HG02623 (cell line): ENCODE data around the gene EIF3D.

ENCODE experiments used
- ATAC-seq: cut with Tn5 transposase; IDR thresholded peaks from one replicate; pipeline ENCODE4 v1.9.1; 2021; ENCODE audit warnings: moderate library complexity; ENCODE audit not compliant: unreplicated experiment

Gene EIF3D

DNA sequence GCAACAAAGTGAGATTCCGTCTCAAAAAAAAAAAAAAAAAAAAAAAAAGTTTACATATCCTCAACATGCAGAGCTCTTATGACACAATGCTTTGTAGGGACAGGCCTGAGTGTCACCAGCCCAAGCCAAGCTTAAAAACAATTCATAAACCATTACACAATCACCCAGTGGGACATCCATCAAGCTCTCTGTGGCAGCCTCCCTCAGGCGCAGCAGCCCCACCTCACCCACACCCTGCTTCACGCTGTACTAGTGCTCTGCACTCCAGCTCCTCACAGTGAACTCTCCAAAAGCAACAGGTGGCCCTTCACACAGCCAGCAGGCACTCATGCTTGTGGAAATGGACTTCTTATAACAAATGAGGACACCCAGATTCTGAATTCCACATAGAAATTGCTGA, 18.6 kb downstream of the EIF3D start:
- no peak for ATAC-seq

DNA sequence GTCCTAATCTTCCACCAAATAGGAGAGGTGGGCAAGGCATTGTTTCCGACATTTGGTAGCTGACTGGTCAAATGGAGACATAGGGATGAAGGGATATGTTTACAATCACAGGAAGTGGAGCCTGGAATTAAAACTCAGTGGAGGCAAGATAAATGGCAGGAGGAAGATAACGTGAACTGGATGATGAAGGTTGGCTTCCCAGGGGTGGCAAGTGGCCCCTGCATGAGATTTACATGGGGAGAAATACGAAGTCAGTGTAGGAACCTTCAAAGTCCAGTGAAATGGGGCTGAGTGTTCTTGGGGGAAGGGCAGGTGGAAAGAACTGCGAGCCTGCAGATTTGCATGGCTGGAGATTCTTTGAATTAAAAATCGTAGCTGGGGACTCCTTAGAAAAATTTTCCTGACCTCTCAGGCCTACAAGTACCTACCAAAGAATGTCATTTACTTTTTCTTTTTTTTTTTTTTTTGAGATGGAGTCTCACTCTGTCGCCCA, 21.4 kb downstream of the EIF3D start:
- no peak for ATAC-seq

DNA sequence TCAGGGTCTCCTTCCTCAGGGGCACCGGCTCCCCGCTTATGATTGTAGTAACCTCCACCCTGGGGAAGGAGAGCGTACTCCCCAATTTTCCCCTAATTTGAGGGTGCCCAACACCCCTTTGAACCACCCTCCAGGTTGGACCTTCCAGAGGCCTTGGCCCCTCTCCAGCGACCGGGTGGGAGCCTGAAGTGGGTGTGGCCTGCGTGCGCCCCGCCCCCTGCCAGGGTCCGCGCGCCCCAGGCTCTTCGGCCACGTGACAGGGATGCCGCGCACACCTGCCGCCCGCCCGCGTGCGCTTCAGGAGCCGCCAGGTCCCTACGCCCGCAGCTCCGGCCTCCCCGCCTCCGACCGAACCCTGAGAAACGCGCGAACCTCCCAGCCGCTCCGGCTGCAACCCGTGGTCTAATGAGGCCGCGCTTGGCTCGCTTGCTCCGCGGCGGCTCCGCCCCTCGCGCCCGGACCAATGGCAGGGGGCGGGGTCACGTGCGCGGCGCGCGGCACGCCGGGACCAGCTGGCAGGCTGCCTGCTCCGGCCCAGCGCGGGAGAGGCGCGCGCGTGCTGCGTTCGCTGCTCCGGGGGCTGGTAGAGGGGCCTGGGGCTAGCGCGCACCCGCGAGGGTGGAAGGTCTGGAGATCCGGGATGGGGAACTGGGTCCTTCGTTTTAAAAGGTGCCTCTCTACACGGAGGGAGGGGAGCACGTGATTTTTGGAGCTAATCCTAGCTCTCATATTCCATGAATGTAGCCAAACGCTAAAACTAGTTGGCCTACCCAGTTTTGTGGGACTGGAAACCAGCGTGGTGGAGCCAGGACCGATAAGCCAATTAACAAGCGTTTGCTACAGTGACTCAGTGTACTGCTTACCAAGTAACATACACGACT, 22.1 kb downstream of the EIF3D start, which contains the start of gene FOXRED2:
TSS of gene FOXRED2 (minus strand) at position 404 of the 881 bp plus-strand sequence. CDS start 618 bp downstream, outside the sequence.
- peak; percentile 79 for ATAC-seq

DNA sequence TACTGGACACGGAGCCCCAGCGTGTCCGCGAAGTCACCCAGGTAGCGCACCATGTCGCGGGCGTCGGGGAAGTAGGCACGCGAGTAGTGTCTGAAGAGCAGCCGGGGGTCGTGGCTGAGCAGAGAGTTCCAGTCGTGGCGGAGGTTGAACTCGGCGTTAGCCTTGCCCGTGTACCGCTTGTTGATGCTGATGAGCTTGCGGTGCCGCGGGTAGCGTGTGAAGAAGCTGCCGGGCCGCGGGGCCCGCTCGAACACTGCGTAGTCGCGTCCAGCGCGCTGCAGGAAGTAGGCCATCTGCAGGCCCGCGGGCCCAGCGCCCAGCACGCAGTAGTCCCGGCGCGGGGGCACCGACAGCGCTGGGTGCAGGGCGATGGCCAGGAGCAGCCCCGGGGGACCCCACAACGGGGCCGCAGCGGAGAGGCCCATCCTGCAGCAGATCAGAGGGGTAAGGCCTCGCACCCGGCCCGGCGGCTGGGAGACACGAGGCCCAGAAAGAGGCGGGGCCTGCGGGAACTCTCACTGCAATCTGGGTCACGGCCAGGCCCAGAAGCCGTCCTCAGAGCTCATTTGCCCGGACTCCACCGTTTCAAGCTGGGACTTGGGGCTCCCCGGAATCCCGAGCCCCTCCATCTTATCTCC, 22.8 kb downstream of the EIF3D start:
- no peak for ATAC-seq

DNA sequence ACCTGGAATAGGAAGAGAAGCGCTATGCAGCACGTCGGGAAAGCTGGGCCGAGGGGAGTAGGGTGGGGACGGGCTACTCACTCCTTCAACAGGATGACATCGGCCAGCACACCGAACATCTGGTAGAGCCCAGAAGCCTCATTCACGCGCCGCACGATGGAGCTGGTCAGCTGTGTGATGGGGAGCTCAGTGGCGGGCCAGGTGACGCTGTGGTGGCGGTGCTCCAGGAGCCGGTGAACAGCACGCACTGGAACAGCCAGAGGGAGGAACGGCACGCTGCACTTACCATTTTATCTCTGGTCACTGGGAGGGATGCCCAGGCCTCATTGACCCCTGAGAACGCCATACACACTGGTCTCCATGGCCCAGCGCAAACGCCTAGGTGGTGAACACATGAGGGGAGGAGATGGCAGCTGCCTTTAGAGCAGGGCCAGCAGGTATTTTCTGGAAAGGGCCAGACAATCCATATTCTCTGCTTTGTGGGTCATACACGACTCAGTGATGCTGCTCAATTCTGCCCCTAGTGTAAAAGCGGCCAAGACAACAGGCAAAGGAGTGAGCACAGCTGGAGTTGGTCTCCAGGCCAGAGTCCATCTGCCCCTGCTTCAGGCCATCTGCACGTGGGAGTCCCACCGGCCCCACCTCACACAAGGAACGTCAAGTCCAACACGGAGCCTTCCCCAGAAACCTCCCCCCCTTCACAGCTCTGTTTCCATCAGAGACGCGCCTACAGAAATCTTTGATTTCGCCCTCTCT, 30.9 kb downstream of the EIF3D start:
- no peak for ATAC-seq

- ATAC-seq = peak; percentile 67
Measured at GRCh38 chr22:36493690-36494110, 35.3 kb downstream of the EIF3D start.

GRCh38 chr22:36492109-36492508, 36.9 kb downstream of the EIF3D start:
- ATAC-seq = no peak

- no peak for ATAC-seq
Measured at GRCh38 chr22:36491155-36491554, 37.8 kb downstream of the EIF3D start.

GRCh38 chr22:36486619-36487384, 42.2 kb downstream of the EIF3D start:
- no peak for ATAC-seq

- peak; percentile 83 for ATAC-seq
Measured at GRCh38 chr22:36481393-36482168, 47.4 kb downstream of the EIF3D start, which contains the start of gene TXN2. Gene TXN2 (minus strand): TSS chr22:36481640. CDS start chr22:36480837, 803 bp downstream.

DNA sequence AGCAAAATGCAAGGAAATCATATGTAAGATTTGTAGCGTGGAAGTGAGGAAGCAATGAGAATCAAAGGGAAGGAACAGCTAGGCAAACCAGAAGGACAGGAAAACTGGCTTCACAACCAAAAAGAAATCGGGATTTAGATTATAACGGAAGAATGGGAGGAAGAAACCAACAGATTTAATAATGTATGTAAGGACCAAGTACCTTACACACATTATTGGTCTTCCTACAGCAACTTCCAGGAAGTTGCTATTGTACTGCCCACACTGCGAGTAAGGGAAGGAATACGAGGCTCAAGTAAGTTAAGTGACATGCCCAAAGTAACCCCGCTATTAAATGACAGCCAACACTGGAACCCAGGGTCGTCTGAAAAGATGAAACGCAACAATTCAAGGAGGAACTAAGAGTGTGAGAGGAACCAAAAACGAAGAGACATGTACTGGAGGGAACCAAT, 48.0 kb downstream of the EIF3D start:
- ATAC-seq = no peak

DNA sequence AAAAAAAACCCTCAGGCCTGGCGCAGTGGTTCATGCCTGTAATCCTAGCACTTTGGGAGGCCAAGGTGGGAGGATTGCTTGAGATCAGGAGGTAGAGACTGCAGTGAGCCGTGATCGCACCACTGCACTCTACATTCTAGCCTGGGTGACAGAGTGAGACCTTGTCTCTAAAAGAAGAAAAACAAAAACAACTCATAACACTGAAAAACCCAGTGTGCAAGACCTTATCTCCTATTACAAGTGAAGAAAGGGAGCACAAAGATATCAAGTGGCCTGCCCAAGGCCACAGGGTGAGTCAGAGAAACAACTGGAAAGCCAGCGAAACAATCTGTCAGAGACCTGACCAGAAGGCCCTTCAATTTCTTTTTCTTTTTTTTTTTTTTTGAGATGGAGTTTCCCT, 50.0 kb downstream of the EIF3D start:
- no peak for ATAC-seq

DNA sequence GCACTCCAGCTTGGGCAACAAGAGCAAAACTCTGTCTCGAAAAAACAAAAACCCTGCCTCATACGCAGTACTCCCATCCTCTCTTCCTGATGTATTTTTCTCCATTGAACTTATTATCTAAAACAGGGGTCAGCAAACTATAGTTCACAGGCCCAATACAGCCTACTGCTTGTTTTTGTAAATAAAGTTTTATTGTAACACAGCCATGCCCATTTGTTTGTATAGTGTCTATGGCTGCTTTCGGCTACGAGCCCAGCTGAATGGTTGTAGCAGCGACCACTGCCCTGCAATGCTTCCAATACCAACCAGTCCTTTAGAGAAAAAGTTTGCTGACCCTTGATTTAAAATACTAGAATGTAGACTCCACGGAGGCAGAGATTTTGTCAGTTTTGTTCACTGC, 53.6 kb downstream of the EIF3D start:
- ATAC-seq = no peak

DNA sequence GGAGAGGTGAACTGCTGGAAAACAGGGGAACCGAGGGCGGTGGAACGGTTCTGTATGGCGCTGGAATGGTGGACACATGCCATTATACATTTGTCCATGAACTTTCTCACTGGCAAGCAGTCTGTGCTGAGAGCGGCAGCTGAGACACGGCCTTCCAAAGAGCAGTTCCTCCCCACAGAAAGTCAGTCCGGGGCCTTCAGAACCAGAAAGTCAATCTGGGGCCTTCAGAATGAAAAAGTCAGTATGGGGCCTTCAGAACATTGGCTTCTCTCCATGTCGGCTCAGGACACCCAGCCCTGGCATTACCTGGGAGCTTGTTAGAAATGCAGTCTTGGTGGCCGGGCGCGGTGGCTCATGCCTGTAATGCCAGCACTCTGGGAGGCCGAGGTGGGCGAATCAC, 56.3 kb downstream of the EIF3D start:
- no peak for ATAC-seq

- no peak for ATAC-seq
Measured at GRCh38 chr22:36471341-36471821, 57.6 kb downstream of the EIF3D start.

- ATAC-seq = no peak
Measured at GRCh38 chr22:36470994-36471331, 58.0 kb downstream of the EIF3D start.

DNA sequence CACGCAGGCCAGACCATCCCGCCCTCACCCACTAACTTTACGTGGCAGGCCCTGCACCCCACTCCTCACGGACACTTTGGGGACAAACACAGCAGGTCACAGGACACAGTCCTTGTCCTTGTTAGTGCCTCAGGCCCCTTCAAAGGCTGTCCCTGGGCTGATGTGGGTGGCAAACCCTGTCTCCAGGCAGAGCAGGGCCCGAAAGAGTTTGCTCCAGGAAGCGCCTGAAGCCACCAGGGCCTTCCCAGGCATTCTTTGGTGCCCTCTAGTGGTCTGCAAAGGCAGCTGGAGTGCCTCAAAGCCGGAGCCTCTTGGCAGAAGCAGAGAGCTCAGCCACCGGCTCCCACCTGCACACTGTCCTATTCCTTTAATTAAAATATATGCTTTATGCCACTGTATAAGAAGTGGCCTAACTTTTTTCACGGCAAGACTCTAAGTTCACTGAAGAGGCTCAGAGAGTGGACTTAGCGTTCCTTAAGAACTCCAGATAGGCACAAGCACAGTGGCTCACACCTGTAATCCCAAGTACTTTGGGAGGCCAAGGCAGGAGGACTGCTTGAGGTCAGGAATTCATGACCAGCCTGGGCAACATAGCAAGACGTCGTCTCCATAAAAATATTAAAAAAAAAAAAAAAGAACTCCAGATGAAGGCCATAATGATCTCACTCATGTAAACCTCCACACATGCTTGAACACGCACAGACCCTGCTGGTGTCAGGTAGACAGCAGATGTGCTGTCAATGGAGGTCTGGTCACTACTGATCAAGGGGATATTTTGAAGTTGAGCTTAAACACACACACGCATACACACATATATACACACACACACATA, 58.6 kb downstream of the EIF3D start:
- ATAC-seq = no peak

- ATAC-seq = no peak
Measured at GRCh38 chr22:36469094-36469710, 59.8 kb downstream of the EIF3D start.
